Measurements from ENCODE around the gene RFLNA.
"Not testable (repeated sequence)": the region's sequence is repeated elsewhere in the genome, so short reads cannot be mapped to it uniquely, and the experiment has no call there.

The RFLNA gene

DNA sequence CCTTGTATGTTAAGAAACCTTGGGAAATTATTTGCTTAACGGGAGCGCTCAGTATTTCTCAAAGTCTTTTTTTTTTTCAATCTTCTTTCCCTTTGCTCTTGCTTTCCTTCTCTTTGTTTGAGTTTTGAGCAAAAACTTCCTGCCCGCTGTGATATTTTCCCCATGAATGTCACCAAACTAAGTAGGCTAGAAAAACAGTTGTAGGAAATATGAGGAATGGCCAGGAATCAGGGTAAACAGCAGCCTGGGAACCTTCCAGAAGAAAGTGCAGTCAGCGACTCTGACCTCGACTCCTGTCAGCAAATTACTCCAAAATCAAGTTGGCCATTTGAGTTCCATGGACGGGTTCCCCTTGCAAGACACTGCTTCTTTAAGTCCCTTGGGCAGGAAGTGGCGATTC lies 11.6 kb upstream of the RFLNA start:
- DNase-seq (ENCODE audit: low spot score), result no peak

DNA sequence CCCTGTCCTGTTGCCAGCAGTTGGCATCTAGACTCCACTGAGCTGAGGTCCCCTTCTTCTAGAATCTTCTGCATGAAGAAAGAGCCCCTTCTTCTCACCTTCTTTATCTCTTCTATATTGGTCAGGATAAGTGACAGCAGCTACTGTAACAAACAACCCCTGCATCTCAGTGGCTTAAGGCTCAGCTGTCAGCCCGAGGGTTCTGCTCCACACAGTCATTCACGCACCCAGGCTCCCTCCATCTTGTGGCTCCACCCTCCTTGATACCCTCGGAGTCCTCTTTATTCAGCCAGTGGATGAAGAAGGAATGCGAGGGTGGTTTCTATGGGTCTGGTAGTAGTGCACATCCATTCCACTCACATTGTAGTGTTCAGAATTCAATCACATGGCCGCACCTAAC lies 10.5 kb upstream of the RFLNA start:
- DNase-seq (ENCODE audit: low spot score), result no peak

DNA sequence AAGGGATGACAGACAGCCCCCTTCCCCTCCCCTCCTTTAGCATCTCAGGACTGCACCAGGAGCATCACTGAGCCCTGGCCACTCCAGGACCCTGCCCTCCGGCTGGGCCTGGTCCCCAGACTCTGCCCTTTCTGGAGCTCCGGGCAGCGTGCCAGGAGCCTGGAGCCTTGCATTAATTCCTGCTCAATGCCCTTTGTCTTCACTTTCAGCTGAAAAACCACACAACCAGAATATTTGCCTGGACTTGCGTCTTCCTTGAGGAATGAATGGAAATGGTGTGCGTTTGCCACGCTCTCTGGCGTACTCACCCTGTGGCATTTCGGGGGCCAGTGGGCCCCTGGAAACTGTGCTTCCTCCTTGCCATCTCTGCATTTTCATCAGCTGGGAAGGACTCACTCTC lies 8.5 kb upstream of the RFLNA start:
- no peak for DNase-seq (ENCODE audit: low spot score)

GRCh38 chr12:124286971-124287370 lies 7.9 kb upstream of the RFLNA start:
- no peak for DNase-seq (ENCODE audit: low spot score)

- DNase-seq (ENCODE audit: low spot score), result peak; percentile 70
Observed at GRCh38 chr12:124289634-124290600, 5.0 kb upstream of the RFLNA start.

GRCh38 chr12:124292385-124292784 lies 2.5 kb upstream of the RFLNA start:
- no peak for DNase-seq (ENCODE audit: low spot score)

DNA sequence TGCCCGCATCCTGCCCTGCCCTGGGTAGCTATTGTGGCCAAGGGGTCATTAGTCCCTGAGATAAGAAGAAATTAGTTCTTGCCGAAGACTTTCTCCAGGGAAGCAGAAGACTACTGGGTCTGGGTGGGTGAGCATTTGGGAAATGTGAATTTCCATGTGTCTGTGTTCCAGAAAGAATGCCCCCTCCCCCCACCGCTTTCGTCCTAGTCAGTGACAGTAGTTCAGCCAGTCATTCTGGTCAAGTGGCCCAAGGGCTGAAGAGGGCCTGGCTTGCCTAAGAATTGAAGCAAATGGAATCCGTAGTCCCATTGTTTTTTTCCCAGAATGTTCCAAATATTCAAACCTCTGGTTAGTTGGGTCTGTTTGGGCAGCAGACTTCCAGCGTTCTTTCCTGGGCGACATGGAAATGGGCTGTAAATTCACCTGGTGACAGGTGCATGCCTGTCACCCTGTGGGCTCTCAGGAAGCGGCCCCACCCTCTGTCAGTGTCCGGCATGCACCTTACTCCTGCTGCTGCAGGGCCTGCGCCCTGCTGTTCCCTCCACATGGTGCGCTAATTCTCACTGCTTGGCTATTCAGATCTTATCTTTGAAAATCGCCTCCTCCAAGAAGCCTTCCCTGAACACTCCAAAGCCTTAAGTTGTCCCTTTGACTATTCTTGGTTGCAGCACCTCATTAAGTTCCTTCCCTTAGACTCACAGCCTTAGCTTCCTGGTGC lies 1.4 kb upstream of the RFLNA start:
- no peak for DNase-seq (ENCODE audit: low spot score)

DNA sequence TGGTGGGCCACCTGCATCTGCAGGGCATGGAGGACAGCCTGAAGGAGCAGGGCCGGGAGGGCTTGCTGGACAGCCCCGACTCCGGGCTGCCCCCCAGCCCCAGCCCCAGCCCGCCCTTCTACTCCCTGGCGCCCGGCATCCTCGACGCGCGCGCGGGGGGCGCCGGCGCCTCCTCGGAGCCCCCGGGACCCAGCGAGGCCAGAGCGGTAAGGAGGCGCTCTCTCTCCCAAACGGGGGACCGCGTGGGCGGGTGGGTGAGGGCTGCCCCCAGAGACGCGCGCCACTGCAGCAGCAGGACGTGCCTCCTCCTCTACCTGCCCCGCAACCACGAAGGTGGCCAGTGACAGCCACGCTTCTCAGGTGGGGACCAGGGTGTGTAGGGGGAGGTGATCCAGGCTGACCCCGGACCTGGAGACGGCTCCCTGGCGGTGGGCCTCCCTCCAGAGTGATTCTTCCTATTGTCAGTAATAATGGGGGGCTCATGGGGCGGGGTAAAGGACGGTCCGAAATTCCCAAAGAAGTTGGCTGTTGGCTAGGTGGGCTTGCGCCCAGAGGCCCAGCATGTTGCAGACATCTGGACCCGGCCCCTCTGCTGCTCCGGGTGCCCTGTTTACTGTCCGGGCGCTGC lies 652 bp downstream of the RFLNA start:
- DNase-seq (ENCODE audit: low spot score), result no peak

- DNase-seq (ENCODE audit: low spot score), result no peak
Observed at GRCh38 chr12:124296295-124296915, 1.5 kb downstream of the RFLNA start.

DNA sequence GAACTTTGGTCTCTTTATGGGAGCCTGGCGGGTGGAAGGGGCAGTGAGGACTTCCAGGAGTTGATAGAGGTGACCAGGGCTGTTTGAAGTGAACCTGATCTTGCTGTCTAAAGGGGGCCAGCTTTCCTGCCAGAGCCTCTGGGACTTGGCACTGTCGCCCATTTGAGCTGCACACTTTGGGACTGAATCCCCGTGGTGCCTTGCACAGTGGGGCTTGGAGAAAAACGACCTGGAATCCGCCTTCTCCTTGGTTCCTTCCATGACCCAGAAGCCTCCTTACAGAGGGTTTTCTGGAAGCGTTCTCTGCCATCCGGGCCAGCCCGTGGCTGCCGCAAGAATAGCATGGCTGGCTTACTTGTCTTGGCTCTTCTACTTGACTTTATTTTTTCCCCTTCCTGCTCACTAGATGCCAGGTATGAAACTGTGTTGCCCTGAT lies 2.0 kb downstream of the RFLNA start:
- DNase-seq (ENCODE audit: low spot score), result no peak

GRCh38 chr12:124297389-124297788 lies 2.5 kb downstream of the RFLNA start:
- DNase-seq (ENCODE audit: low spot score), result no peak

GRCh38 chr12:124297856-124298255 lies 3.0 kb downstream of the RFLNA start:
- DNase-seq (ENCODE audit: low spot score), result no peak

GRCh38 chr12:124298685-124299410 lies 4.0 kb downstream of the RFLNA start:
- DNase-seq (ENCODE audit: low spot score), result no peak

DNA sequence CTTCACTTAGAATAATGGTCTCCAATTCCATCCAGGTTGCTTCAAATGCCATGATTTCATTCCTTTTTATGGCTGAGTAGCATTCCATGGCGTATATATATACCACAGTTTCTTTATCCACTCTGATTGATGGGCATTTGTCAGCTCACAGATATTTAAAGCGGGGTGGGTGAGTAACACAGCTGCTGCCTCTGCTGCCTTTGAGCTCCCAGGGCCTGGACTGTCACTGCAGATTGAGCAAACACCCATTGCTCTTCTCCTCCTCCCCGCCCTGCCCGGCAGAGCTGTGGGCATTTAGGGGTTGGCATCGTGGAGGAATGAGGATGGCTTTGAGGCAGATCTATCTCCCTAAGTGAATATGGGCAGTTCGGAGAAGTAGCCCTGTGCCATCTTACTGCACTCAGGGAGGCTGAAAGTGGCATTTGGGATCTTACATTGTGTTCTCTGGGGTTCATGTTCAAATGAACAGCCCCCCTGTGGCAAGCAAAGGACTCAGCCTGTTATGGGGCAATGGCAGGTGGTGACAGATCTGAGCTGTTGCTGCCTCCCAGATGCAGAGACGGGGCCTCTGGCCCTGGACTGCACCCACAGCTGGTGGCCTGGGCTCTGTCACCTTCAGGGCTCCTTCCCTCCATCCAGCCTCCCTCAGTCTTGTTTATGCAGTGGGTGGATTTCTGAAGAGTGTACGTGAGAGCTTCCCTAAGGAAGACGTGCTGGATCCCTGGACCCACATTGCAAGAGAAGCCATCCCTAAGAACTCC lies 4.9 kb downstream of the RFLNA start:
- DNase-seq (ENCODE audit: low spot score), result no peak

- DNase-seq (ENCODE audit: low spot score), result not testable (repeated sequence)
Observed at GRCh38 chr12:124300657-124301056, 5.8 kb downstream of the RFLNA start.

DNA sequence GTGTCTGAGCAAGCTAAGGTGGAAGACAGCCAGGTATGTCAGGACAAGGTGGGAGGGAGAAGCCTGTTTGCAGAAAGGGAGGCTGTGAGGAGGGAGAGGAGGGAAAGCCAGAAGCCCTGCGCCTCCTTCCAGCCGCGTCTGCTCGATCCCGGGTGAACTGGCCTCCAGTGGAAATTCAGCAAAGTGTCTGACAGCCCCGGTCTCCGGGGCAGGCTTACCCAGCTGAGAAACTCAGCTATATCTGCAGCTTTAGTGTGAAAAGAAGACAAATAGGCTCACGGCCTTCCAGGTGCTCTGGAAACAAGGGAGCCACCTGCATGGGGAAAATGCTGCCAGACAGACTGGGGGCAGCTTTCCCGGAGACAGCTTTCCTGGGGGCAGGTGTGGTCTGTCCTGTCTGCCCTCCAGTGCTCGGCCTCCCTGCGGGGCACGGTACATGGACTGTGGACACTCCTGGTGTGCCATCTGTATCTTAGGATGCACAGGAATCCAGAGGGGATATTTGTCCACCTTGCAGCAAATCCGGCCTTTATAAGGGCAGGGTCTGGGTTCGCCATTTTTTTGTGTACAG lies 6.3 kb downstream of the RFLNA start:
- no peak for DNase-seq (ENCODE audit: low spot score)

DNA sequence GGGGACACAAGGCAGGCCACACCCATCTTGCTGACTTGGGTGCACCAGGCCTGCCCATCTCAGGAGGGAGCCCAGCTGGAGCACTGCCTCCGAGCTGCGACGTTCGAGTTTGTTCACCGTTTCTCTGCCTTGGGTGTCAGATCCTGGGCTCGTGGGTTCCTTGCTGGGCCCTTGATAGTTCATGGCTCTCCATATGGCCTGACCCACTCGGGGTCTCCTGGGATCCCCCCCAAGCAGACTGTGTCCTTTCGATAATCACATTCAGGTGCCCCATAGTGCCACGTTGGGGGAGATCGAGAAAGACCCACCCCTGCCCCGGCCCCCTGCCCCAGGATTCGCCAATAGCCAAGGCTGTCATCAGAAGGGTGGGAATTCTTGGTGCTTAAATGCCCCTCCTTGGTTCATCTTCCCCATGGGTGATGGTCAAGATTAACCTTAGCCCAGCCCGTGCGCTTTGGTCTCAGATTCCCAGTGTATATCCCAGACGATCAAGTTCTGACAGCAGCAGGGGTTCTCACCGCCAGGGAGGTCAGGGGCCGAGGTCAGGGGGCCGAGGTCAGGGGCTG lies 7.4 kb downstream of the RFLNA start:
- DNase-seq (ENCODE audit: low spot score), result no peak

GRCh38 chr12:124302807-124303578 lies 8.1 kb downstream of the RFLNA start:
- no peak for DNase-seq (ENCODE audit: low spot score)

GRCh38 chr12:124303579-124304313 lies 8.9 kb downstream of the RFLNA start:
- DNase-seq (ENCODE audit: low spot score), result no peak
